HG03460 (cell line): ENCODE results near the gene UTP18.
"Not testable (repeated sequence)": the region's sequence is repeated elsewhere in the genome, so short reads cannot be mapped to it uniquely, and the experiment has no call there.

Experiments
- ATAC-seq: cut with Tn5 transposase; IDR thresholded peaks from one replicate; pipeline ENCODE4 v1.9.1; 2021; ENCODE audit not compliant: unreplicated experiment

UTP18 gene

GRCh38 chr17:51330861-51331503 lies 70.6 kb downstream of the UTP18 start:
- not testable (repeated sequence) for ATAC-seq

GRCh38 chr17:51335006-51335590 lies 74.8 kb downstream of the UTP18 start:
- ATAC-seq, result no peak

- ATAC-seq, result no peak
Observed at GRCh38 chr17:51335883-51336822, 75.8 kb downstream of the UTP18 start.

GRCh38 chr17:51341457-51341856 lies 81.1 kb downstream of the UTP18 start:
- no peak for ATAC-seq

- ATAC-seq, result no peak
Observed at GRCh38 chr17:51342257-51342656, 81.9 kb downstream of the UTP18 start.

- no peak for ATAC-seq
Observed at GRCh38 chr17:51344532-51344931, 84.2 kb downstream of the UTP18 start.

- ATAC-seq, result no peak
Observed at GRCh38 chr17:51346218-51346982, 86.1 kb downstream of the UTP18 start.
